T1000 (cell line): Measurements from ENCODE around the gene SHC2.
"Not testable (repeated sequence)": the region's sequence is repeated elsewhere in the genome, so short reads cannot be mapped to it uniquely, and the experiment has no call there.

Experiments
- DNase-seq: peaks from one replicate; lab custom pipeline; 2025; ENCODE audit warnings: mixed read lengths; lab: John Stamatoyannopoulos, UW

The SHC2 gene

DNA sequence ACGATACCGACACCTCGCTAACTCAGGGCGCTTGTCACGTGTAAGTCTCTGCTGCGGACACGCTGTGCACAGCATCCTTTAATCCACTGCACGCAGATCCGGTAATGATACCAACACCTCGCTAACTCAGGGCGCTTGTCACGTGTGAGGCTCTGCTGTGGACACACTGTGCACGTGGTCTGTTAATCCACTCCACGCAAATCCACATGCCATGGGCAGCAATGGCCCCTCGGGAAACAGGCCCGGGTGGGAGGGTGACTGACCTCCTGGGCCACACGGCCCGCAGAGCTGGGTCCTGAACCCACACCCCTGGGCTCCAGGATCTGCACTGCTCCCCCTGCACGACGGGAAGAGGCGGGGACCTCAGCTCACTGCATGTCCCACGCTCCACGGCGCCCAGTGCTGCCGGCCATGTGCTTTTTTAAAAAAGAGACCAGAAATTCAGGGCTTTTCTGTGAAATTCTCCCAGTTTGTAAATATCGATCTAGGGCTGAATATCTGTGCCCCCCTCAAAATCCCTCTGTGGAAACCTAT is 16.1 kb downstream of the SHC2 start:
- DNase-seq, result no peak

GRCh38 chr19:443005-443404 is 17.8 kb downstream of the SHC2 start:
- no peak for DNase-seq

DNA sequence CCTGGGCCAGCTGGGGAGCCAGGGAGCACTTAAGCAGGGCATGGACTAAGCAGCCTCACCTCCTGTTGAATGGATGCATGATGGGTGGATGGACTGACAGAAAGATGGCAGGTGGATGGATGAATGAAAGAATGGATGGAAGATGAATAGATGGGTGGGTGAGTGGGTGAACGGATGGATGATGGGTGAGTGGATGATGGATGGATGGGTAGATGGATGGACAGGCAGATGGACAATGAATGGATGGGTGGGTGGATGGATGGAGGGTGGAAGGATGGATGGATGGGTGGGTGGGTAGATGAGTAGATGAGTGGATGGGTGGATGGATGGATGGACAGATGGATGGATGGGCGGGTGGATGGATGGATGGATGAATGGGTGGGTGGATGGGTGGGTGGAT is 18.7 kb downstream of the SHC2 start:
- no peak for DNase-seq

DNA sequence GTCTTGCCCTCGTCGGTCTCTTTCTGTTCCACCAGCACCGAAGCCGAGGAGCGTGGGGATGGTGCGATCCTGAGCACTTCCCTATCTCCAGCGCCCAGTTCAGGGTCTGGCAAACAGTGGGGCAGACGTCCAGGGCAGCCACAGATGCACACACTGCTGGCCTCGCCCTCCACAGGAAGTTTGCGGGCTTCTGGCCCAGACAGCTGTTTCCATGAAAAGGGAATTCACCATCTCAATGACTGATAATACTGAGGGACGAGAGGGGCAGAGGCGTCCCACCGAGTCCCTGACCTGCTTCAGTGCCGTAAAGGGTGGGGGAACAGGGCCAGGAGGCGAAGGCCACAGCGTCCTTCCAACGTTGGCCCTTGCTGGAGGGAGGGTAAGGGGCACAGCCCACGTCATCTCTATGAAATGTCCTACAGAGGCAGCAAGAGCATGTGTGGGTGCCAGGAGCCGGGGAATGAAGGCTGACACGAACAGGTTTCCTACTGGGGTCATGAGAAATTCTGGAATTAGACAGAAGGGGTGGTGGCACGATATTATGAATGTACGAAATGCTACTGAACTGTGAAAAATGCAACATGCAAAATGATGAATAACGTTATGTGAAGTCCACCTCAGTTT is 19.5 kb downstream of the SHC2 start:
- no peak for DNase-seq

DNA sequence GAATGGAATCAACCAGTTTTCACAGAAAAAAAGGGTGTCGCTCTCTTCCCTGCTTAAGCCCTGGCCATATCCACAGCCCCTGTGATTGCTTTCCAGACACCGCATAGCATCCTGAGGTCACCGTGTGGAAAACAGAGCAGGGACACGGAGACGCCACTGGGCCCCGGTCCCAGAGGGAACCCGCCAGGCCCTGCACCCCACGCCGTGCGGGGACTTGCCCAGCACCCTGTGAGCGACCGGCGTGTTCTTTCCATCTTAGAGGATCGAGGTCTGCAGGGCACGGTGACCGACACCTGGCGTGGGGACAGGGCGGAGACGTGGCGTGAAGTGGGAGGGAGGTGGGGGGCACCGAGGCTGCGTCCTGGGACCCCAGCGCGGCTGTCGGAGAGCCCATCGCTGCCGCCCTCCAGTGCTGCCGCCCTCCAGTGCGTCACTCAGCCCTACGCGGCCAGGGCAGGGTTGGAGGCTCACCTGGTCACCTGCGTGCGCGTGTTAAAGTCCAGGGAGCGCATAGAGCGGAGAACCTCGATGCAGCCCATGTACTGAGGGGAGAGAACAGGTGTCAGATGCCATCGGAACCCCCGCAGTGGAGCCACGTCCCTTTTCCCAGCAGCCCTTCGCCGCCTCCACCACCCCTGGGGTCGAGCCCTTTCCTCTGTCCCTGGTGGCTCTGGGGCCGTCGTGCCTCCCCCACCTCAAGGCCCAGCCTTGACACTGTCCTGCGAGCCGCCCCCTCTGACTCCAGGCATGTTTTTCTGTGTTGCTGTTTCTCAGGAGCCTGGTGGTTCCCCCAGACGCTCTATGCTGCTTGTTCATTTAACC is 20.2 kb downstream of the SHC2 start:
- DNase-seq, result no peak

GRCh38 chr19:439167-439900 is 21.5 kb downstream of the SHC2 start:
- no peak for DNase-seq

GRCh38 chr19:438416-438958 is 22.3 kb downstream of the SHC2 start:
- no peak for DNase-seq

- no peak for DNase-seq
Measured at GRCh38 chr19:437041-437440, 23.8 kb downstream of the SHC2 start.

GRCh38 chr19:436413-436950 is 24.4 kb downstream of the SHC2 start:
- DNase-seq, result no peak

- no peak for DNase-seq
Measured at GRCh38 chr19:435707-436412, 25.0 kb downstream of the SHC2 start.

- no peak for DNase-seq
Measured at GRCh38 chr19:435056-435706, 25.7 kb downstream of the SHC2 start.

DNA sequence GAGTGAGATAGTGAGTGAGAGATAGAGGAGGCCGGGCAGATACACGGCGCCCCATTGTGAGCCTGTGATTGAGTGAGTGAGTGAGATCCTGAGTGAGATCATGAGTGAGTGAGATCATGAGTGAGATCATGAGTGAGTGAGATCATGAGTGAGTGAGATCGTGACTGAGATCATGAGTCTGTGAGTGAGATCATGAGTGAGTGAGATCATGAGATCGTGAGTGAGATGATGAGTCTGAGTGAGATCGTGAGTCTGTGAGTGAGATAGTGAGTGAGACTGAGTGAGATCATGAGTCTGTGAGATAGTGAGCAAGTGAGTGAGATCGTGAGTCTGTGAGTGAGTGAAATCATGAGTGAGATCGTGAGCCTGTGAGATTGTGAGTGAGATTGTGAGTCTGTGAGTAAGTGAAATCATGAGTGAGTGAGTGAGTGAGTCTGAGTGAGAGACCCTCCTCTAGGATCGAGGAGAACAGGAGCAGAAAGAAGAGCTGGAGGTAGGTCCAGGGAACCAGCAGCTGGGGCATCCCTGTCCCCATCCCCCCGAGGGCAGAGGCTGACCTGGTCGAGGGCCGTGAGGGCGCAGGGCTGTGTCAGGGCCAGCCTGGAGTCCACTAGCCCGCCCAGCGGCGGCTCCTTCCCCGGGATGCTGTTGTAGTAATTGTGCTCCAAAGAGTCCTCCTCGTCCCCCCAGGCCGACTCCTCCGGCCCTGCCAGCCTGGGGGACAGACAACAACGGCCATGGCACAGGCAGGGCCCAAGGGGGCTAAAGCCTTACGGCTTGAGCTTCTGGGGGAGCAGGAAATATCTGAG is 26.5 kb downstream of the SHC2 start:
- DNase-seq, result no peak

- no peak for DNase-seq
Measured at GRCh38 chr19:430701-431100, 30.1 kb downstream of the SHC2 start.

DNA sequence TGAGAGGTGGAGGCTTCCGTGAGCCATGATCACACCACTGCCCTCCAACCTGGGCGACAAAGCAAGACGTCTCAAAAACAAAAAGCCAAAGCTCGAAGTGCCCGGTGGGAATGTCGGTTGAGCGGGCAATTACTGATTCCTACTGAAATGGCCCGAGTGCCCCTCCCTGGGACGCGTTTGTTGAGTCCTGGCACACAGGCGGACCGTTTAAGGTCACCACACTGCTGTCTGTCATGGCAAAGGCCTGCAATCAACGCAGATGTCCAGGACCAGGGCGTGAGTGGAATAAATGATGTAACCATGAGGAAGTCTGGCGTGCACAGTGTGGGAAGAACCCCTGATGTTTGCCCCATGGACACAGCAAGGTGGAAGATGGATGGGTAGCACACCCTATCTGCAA is 32.7 kb downstream of the SHC2 start:
- DNase-seq, result no peak

- DNase-seq, result not testable (repeated sequence)
Measured at GRCh38 chr19:427675-428074, 33.2 kb downstream of the SHC2 start.

GRCh38 chr19:426725-427445 is 33.9 kb downstream of the SHC2 start:
- no peak for DNase-seq

GRCh38 chr19:425056-425455 is 35.8 kb downstream of the SHC2 start:
- DNase-seq, result no peak

- DNase-seq, result no peak
Measured at GRCh38 chr19:424546-424945, 36.3 kb downstream of the SHC2 start.

GRCh38 chr19:423691-424466 is 37.0 kb downstream of the SHC2 start:
- no peak for DNase-seq
